NCI-H774 (cell line): ENCODE data around the gene IFNA6.
"Not testable (repeated sequence)": the region's sequence is repeated elsewhere in the genome, so short reads cannot be mapped to it uniquely, and the experiment has no call there.

Experiments used
- DNase-seq: peaks from one replicate; lab custom pipeline; 2025; lab: John Stamatoyannopoulos, UW

IFNA6 gene

GRCh38 chr9:21350787-21351186, at the start of gene IFNA6:
TSS of gene IFNA6 (minus strand) at chr9:21350887. CDS start at chr9:21350887, 0 bp downstream.
- no peak for DNase-seq

GRCh38 chr9:21399956-21400355, 49.3 kb upstream of the IFNA6 start:
- no peak for DNase-seq

- no peak for DNase-seq
These were observed 48.3 kb upstream of the IFNA6 start for GRCh38 chr9:21398955-21399489.

- no peak for DNase-seq
These were observed 45.4 kb upstream of the IFNA6 start for GRCh38 chr9:21395778-21396717.

DNA sequence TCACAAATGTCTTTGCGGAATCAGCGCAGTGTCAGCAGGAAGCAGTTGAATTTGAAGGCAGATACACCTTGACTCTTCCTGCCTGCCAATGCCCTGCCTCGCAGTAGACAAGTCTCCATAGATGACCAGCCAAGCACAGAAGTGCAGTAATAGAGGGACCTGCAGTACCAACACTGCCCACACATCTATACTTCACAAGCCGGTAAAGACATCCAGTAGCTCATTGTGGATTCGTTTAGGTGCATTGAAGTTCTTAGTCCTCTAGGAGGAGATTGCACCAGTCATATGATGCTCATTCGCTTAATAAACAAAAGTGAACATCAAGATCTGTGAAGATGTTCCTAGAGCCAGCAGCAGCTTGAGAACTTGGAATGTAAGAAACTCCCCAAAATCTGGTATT, 41.6 kb upstream of the IFNA6 start:
- DNase-seq: no peak

GRCh38 chr9:21385131-21385670, 34.5 kb upstream of the IFNA6 start, which contains the start of gene IFNA2:
TSS of gene IFNA2 (minus strand) at chr9:21385398. CDS start at chr9:21385329, 69 bp downstream.
- DNase-seq: no peak

DNA sequence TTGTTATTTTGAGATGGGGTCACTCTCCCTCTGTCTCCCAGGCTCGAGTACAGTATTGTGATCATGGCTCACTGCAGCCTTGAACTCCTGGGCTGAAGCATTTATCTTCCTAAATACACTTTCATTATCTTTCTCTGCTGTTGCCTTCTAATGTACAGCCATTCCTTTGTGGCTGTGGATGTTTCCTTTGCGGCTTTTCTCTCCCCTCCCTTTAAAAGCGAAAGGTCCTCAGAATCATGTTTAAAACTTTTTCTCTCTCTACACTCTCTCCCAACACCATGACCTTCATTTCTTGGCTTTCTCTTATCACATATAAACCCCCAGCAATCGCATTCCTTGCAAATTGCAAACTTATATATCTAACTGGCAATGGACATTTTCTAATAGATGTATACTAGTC, 32.9 kb upstream of the IFNA6 start:
- DNase-seq: no peak

DNA sequence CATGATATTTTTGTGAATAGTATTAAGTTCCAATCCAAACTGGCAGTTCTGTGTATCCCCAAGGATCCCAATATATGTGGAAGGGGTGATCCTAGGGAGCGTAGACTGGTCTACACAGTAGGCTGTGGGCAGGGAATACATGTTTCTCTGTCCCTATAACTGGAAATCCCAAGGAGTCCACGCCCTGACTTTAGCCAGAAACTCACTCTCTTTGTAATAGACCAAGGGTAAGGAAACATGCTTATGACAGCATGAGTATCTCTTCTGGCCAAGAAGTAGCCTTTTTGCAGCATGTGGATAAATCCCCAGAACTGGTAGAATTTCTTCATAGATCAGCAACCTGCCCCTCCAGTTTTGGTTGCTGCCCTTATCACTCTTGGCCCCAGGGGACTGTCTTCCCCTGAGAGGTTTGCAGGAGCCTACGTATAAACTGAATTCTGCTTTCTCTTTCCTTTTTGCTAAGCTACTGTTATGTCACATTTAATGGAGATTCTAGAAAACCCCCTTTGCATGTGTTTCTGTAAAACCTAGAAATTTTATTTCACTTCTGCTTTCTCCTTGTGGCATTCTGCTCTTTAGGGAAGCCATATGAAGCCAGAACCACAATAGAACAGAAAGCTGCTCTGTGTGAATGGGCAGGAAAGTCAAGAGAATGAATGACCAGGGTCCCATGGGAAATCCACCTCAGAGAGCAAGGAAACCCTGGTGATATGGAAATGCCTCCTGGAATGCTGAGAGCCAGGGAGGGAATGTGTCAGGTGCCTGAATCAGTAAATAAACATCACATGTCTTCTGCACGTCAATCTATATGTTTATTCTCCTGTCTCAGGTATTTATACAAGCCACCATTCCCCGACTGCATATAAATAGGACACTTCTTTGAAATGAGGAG, 31.0 kb upstream of the IFNA6 start:
- DNase-seq: no peak

DNA sequence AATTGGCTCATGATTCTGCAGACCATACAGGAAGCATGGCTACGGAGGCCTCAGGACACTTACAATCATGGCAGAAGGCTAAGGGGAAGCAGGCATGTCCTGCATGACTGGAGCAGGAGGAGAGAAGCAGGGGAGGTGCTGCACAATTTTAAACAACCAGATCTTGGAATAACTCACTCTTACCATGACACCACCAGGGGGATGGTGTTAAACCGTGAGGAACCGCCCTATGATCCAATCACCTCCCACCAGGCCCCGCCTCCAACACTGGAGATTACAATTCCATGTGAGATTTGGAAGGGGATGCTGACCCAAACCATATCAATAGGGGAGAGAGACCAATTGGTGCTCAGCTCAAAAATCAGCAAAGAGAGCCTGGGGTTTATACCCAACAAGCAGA, 20.8 kb upstream of the IFNA6 start:
- DNase-seq: not testable (repeated sequence)

GRCh38 chr9:21367957-21368356, 17.3 kb upstream of the IFNA6 start, which contains the start of gene IFNA13:
TSS of gene IFNA13 (minus strand) at chr9:21368057. CDS start at chr9:21368010, 47 bp downstream.
- no peak for DNase-seq

- DNase-seq: not testable (repeated sequence)
These were observed 16.5 kb upstream of the IFNA6 start for GRCh38 chr9:21367169-21367568.

DNA sequence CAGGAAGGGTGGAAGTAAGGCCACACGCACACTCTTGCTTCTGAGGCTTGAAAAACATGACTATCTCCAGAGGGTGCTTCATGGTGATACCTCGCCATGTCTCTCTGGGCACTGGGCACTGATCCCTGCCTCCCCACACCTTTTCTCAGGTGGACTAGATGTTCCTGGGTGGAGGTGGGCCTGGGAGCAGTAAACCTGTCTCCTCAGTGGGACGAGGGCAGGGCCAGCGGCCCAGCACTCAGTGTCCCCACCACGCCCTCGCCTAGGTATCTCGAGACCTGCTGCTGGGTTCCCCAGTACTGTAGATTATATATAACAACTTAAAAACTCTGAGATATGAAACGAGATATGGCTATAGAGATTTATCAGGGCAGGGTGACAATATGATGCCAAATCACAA, 11.6 kb upstream of the IFNA6 start:
- DNase-seq: no peak

DNA sequence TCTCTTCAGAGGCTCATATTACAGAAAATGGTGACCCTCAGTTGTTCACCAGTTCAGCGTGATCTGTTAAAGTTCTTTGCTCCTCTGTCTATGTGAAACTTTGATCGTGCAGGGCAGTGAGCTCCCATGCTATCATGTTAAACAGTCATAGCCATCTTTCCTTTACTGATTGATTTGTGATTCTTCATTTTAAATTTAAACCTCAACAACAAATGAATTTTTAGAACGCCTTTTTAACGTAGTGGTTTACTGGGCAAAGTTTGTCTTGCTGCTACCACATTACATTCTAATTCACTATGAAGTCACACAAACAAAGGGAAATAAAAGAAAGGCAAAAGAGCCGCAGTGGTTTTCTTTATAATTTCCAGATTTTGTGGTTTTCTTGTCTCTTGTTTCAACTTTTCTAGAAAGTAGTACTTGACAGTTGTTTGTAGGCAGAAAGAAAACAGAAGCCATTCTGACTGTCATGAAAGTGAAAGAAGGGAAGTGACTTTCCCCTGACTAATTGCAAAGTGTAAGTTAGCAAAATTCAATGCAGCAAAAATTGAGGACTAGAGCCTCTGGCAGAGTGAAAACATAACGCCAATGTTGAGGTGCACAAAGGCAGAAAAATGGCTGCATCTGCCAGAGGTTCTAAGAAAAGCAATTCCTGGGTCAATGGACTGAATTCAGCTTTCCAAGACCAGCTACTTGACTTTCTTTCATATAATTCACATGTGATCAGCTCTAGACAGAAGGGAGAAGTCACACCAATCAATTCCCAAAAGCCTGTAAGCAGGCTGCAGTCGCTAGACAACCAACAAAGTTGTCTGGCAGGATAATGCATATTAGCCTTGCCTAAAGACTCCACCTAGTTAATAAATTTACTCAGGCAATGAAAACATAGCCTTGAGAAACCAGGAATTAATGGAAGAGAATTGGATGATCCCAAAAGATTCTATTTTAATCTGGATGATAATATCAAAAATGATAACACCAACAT, 7.1 kb upstream of the IFNA6 start:
- DNase-seq: no peak

GRCh38 chr9:21348430-21348970, 2.2 kb downstream of the IFNA6 start:
- DNase-seq: no peak

DNA sequence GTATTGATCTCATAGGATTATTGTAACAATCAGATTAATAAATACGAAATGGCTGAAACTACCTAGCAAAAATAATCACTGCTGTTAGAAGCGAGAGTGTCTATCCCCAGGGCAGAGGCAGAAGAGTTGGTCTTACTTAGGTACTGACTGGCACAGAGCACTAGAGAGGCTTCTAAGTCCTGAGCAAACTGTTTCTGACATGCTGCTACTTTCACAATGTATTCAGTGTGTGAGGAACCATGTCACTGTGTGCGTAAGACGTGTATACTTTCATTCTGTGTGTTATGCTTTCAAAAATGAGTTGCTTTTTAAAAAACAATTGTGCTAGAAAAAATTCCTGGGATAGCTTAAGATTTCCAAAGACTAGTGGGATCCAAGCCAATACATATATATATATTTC, 10.0 kb downstream of the IFNA6 start:
- no peak for DNase-seq

- no peak for DNase-seq
These were observed 14.2 kb downstream of the IFNA6 start for GRCh38 chr9:21336457-21336856.

DNA sequence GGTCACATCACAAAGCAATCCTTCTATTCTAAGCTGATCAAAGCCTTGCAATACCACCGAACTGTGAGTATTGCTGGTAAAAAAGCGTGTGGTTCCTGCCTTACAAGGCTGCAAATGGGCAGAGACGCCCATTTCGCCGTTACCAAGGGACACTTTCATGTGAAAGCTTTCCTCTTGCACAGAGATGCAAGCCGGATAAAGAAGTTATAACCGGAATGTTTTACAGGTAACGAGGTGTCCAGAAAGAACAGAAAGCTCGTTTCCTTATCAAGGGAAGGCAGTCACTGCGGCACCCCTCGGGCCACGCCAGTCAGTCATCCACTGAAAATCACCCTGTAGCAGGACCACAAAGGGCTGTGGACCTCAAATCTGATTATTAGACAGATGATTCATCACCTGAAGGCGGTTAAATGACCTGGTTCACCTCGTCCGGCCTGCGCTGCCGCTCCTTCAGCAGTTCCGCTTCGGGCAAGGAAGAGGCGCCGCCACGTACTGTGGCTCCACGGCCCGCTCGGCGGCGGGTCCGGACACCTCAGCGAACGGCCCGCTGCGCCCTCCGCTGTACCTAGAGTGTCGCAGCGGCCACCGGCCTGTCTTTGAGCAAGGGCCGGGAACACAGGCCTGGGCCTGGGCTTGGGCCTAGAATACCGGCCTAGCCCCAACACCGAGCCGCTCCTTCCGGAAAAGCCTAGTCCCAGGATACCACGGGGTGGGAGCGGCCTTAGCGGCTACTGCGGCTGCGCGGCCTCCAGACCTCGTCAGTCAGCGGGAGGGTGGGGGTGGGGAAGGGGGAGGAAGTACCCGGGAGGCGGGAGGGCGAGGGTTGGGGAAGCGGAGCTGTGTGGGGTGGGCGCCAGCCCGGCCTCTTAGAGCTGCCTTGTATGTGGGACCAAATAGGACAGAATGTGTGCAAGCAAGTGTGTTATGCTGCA, 15.7 kb downstream of the IFNA6 start, which contains the start of gene KLHL9:
Gene KLHL9 (minus strand): TSS at position 704 of the 932 bp plus-strand sequence. CDS start 545 bp downstream, at position 159.
- peak; percentile 92 for DNase-seq

GRCh38 chr9:21333226-21333625, 17.5 kb downstream of the IFNA6 start:
- no peak for DNase-seq
